GM12891 (cell line): Measurements from ENCODE around the gene SURF4.
A peak's percentile ranks its signal among the peaks of the same experiment; 100 is the strongest.

Experiments used
- POLR2A ChIP-seq: IDR thresholded peaks from 2 replicates; pipeline ENCODE4 v1.6.1; 2011; ENCODE audit warnings: low read depth, low read length, control low read depth
- POLR2AphosphoS5 ChIP-seq: IDR thresholded peaks from 2 replicates; pipeline ENCODE4 v1.6.1; 2011; ENCODE audit warnings: low read depth, low read length, control low read depth
- TAF1 ChIP-seq: IDR thresholded peaks from 2 replicates; pipeline ENCODE4 v1.6.1; 2011; ENCODE audit warnings: low read depth, low read length, control low read depth

- TF ChIP-seq POLR2A: peak; percentile 39; the same call in 1 of the 2 replicates
- TF ChIP-seq POLR2AphosphoS5: peak; percentile 48; the same call in 1 of the 2 replicates
- no peak for TF ChIP-seq TAF1
Observed at GRCh38 chr9:133349965-133350616, 25.8 kb downstream of the SURF4 start.
